ENCODE results near the gene IDUA.
A peak's percentile ranks its signal among the peaks of the same experiment; 100 is the strongest.
"Not testable (repeated sequence)": the region's sequence is repeated elsewhere in the genome, so short reads cannot be mapped to it uniquely, and the experiment has no call there.

Gene IDUA

DNA sequence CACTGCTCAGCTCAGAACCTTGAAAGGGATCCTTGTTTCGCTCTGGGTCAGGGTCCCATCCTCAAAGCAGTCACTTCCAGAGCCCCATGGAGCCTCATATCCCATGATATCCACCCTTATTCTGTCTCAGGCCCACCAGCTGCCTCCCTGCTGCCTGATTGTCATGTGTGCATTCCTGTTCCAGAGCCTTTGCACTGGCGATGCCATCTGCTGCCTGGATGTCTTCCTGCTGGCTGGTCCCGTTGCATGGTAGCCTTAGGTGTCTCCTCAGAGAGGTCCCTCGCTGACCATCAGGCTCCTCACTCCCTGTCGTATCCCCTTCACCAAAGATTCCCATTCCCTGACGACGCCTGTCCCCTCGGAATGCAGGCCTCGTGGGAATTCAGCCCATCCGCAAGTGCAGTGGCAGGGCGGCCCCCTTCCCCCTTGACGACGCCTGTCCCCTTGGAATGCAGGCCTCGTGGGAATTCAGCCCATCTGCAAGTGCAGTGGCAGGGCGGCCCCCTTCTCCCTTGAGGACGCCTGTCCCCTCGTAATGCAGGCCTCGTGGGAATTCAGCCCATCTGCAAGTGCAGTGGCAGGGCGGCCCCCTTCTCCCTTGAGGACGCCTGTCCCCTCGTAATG lies 12.5 kb downstream of the IDUA start:
- DNase-seq (ENCODE audit: low read depth in 1 of 2, low spot score in 1 of 2): not testable (repeated sequence)

DNA sequence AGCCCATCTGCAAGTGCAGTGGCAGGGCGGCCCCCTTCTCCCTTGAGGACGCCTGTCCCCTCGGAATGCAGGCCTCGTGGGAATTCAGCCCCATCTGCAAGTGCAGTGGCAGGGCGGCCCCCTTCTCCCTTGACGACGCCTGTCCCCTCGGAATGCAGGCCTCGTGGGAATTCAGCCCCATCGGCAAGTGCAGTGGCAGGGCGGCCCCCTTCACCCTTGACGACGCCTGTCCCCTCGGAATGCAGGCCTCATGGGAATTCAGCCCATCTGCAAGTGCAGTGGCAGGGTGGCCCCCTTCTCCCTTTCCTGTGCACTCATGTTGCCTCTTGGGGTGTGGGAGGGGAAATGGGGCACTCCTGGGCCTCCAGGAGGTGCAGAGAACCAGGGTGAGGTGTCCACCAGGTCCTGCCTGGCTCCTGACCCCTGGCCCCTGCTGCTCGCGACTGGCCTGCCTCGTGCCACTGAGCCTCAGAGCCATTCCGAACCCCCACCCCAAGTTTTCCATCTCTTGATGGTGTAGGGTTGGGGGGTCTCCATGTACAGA lies 13.1 kb downstream of the IDUA start:
- no peak for DNase-seq (ENCODE audit: low read depth in 1 of 2, low spot score in 1 of 2)

DNA sequence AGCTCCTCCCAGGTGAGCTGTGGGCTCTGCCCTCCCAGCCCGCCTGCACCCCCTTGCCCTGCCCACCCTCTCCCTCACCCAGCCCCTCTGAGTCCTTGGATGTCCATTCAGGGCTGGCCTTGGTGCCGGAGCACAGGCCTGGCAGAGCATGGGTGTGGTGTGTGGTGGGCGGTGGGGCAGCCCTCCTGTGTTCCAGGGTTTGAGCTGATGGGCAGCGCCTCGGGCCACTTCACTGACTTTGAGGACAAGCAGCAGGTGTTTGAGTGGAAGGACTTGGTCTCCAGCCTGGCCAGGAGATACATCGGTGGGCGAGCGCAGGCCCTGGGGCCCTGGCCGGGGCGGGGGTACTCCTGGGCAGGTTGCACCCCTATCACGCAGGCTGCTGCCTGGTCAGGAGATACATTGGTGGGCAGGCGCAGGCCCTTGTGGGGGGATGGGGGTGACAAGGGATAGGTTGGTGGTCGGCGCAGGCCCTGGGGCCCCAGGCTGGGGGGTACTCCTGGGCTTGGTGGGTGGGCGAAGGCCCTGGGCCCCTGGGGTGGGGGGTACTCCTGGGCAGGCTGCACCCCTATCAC lies 13.9 kb downstream of the IDUA start:
- DNase-seq (ENCODE audit: low read depth in 1 of 2, low spot score in 1 of 2): no peak

DNA sequence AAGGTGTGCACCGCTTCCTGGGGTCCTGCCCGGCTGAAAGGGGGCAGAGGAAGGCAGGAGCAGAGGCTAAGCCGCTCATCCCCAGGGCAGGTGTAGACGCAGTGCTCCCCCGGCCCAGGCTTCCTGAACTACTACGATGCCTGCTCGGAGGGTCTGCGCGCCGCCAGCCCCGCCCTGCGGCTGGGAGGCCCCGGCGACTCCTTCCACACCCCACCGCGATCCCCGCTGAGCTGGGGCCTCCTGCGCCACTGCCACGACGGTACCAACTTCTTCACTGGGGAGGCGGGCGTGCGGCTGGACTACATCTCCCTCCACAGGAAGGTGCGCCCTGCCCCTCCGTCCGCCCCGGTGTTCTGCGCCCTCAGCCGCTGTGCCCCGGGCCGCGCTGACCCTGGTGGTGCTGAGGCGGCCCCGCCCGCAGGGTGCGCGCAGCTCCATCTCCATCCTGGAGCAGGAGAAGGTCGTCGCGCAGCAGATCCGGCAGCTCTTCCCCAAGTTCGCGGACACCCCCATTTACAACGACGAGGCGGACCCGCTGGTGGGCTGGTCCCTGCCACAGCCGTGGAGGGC lies 14.8 kb downstream of the IDUA start:
- DNase-seq (ENCODE audit: low read depth in 1 of 2, low spot score in 1 of 2): no peak

DNA sequence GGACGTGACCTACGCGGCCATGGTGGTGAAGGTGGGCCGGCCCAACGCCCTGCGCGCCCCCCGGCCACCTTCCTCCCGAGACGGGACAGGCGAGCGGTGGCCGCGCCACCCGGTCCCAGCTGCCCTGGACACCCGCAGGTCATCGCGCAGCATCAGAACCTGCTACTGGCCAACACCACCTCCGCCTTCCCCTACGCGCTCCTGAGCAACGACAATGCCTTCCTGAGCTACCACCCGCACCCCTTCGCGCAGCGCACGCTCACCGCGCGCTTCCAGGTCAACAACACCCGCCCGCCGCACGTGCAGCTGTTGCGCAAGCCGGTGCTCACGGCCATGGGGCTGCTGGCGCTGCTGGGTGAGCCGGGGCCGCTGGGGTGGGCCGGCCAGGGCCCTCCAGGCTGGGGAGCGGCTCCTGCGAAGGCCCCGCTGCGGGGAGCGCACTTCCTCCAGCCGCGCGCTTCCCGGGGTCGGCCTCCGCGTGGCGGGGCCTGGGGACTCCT lies 15.3 kb downstream of the IDUA start:
- no peak for DNase-seq (ENCODE audit: low read depth in 1 of 2, low spot score in 1 of 2)

DNA sequence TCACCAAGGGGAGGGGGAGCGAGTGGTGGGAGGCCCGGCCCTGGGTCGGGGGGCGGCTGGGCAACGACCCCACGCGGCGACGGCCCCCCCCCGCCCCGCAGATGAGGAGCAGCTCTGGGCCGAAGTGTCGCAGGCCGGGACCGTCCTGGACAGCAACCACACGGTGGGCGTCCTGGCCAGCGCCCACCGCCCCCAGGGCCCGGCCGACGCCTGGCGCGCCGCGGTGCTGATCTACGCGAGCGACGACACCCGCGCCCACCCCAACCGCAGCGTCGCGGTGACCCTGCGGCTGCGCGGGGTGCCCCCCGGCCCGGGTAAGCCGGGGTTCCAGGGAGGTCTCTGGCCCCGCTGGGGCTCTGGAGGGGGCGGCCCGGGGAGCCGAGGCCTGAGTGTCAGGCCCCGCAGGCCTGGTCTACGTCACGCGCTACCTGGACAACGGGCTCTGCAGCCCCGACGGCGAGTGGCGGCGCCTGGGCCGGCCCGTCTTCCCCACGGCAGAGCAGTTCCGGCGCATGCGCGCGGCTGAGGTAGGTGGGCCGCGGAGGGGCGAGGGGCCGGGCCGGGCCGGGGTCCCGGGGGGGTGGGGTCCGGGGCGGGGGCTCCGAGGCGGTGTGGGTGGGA lies 15.9 kb downstream of the IDUA start:
- DNase-seq (ENCODE audit: low read depth in 1 of 2, low spot score in 1 of 2): no peak

DNA sequence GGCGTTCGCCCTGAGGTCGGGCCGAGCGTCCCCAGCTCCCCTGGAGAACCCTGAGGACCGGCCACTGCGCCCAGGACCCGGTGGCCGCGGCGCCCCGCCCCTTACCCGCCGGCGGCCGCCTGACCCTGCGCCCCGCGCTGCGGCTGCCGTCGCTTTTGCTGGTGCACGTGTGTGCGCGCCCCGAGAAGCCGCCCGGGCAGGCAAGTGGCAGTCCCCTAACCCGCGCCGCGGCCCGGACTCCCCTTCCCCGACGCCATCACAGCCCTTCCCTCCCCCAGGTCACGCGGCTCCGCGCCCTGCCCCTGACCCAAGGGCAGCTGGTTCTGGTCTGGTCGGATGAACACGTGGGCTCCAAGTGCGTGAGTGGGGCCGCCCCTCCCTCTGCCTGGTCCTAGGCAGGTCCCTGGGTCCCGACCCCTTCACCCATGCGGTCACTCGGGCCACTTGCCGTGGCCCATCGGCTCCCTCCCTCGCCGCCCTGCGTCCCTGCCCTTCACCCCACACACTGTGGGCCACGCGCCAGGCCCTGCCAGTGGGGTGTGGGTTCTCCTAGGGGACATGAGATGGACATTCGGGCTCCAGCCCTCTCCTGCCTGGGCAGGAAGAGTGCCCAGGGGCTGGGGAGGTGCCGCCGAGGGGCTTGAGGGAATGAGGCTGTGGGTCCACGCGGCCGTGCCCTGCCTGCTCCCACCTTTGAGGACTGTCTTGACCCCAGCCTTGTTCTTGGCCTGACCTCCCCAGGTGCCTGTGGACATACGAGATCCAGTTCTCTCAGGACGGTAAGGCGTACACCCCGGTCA lies 16.6 kb downstream of the IDUA start:
- DNase-seq (ENCODE audit: low read depth in 1 of 2, low spot score in 1 of 2): no peak

DNA sequence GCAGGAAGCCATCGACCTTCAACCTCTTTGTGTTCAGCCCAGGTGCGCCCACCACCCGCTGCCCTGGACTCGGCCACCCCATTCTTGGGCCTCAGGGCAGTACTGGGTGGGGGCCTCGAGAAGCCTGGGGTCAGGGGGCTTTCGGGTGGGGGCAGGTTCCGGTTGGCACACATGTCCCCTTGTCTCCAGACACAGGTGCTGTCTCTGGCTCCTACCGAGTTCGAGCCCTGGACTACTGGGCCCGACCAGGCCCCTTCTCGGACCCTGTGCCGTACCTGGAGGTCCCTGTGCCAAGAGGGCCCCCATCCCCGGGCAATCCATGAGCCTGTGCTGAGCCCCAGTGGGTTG lies 17.2 kb downstream of the IDUA start:
- no peak for DNase-seq (ENCODE audit: low read depth in 1 of 2, low spot score in 1 of 2)

DNA sequence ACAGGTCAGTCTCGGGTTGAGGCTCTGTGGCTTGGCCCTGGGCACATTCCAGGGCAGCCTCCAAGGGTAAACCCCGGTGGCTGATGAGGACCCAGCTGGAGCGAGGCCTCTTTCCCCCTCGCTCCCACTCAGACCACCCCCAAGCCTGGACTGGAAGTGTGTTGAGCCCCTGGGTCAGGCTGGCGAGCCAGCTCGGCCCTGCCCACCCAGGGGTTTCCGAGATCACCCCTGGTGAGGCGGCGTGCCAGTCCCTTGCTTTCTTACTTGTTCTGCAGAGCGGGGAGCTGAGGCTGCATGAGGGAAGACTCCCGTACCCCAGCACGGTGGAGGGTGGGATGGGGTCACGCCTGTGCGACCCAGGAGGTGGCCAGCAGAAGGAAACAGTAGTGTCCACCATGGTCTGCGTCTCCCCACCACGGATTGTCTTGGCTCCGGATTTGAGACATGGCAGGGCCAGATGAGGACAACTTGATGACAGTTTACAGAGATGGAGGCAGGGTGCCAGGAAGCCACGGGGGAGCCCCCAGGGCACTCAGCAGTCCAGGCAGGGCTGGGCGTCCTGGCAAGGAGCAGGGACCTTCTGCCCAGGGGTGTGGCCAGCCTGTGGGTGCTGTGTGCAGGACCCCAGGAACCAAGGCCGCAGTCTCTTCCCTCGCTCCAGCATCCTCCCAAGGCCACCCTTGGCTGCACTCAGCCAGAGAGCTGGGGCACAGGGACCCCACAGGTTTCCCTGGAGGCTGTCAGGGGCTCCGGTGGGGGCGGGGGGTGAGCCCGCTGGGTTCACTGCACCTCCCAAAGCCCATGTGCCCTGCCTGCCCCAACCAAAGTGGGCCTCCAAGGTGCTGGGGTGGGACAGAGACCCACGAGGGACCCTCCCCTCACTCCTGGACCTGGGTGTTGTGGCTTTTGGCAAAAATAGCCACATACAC lies 18.0 kb downstream of the IDUA start:
- DNase-seq (ENCODE audit: low read depth in 1 of 2, low spot score in 1 of 2): no peak

DNA sequence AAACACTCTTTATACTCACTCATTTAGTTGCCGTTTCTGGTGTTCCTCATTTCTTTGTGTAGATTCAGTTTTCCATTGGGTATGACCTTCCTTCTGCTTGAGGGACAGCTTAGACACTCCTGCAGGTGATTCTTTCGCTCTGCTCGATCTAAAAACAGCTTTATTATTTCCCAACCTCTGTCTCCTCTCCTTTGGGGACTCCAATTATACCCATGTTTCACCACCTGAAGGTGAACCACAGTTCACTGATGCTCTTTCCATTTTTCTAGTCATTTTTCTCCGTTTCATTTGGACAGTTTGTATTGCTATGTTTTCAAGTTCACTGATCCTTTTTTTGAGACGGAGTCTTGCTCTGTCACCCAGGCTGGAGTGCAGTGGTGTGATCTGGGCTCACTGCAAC lies 20.0 kb downstream of the IDUA start:
- no peak for DNase-seq (ENCODE audit: low read depth in 1 of 2, low spot score in 1 of 2)

DNA sequence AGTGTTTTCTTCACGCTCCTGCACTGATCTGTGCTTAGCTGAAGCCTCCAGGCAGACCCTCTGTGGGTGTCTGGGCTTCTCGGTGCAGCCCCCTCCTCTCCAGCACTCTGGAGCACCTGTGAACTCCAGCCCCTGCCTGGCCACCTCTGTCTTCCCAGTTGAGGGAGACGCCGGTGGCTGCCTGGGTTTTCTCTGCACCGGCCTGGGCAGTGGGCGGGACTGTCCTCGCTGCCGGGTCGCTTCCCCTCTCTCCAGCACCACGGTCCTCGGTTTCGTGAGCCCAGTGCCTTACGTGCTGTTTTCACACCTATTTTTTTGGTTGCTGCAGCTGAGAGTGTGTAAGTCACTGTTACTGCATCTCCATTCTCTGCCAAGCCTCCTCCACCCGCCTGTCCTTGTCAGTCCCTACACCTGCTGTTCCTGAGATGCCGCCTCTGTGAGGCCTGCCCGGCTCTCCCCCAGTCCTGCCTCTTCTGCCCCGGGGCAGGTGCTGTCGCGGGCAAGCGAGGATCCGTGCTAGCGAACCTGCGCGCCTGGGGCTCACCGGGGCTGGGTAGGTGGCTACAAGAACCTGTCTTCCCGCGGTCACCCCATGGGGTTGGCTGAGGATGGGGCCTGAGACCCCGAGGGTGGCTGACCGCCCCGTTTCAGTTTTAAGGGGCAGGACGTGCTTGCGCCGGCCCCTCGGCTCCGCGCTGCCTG lies 22.1 kb downstream of the IDUA start:
- DNase-seq (ENCODE audit: low read depth in 1 of 2, low spot score in 1 of 2): peak in 1 of 2 donors; percentile 19

DNA sequence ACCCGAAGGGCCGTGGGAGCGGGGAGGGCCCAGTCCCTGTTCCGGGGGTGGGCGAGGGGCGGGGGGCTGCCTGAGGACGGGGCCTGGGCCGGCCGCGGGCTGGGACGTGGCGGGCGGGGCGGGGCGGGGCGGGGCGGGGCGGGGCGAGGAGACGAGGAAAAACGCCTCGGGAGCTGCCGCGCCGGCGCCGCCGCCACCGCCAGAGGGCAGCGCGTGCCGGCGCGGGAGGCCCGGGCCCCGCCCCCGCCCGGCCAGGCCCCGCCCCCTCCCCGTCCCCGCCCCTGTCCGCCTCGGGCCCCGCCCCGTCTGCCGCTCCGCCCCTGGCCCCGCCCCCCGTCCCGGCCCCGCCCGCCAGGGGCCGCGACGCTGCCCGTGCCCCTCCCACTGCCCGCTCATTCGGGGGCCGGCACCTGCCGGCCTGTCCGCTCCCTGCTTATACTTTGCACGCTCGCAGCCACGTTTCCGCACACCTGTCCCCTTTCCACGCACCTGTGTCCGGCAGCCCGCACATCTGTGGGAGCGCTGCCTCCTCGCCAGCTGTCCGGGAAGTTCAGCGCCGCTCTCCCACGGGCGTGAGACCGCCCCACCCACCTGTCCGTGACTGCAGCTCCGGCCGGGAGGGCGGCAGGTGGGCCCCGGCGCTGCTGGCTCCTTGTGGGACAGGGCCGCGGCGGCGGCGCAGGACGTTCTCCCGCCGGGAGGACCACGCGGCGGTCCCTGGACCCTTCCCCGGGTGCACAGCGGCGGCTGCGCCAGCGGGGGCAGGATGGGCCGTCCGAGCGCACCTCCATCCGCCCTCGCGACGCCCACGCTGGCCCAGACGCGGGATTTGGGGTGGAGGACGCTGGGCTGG lies 22.9 kb downstream of the IDUA start:
- peak; percentile 52 to 76 for DNase-seq (ENCODE audit: low read depth in 1 of 2, low spot score in 1 of 2)

DNA sequence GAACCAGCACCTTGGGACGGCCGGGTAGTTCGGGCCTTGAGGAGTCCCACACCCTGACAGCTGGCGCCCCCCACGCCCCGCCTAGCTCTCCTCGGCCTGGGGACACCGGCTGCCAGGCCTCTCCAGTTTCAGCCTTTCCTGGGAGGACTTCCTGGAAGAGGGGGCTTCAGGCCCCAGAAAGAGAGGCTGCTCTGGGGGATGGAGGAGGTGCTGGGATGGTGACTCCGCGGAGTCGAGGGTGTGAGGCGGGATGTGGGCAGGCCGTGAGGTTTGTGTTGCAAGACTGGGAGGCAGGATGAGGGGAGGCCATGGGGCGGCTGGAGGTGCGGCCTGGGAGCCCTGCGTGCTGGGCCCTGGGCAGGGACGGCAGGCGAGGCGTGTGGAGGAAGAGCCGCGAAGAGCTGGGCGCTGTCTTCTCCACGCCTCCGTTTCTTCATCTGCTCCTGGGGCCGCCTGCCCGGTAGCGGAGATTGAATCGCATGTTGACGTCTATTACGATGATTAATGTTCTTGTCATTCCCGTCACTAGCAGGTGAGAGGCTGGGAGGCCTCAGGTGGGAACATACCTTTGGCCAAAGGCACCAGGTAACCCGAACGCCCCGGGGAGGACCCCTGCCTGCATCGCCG lies 23.7 kb downstream of the IDUA start:
- peak; percentile 36 to 45 for DNase-seq (ENCODE audit: low read depth in 1 of 2, low spot score in 1 of 2)

DNA sequence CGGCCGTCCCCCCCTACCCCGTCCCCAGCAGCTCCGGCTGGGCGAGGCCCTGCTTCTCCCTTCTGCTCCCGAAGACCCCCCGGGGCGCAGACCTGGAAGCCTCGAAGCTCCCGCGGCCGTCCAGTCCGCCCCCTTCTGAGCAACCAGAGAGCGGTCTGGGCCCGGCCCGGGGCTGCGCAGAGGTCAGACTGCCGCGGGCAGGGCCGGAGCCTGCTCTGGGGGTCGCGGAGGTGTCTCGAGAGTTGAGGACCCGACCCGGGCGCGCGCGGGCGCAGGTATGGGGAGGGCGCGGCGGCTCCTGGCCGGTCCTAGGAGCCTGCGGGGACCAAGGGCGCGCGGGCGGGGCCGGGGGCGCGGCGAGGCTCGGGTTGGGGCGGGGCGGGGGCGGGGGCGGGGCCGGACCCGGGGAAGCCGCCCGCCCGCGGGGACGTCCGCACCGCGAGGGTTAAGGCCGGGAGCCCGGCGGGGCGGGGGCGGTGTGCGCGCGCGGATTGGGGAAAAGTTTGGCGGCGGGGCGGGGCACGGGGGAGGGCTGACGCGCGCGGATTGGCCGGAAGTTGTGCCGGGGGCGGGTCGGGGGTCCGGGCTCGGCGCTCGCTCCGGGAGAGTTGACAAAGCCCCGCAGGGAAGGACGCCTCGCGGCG lies 24.3 kb downstream of the IDUA start, which contains the start of gene FGFRL1:
FGFRL1 (plus strand) TSS at position 605 of the 644 bp plus-strand sequence. CDS start 860 bp downstream, outside the sequence.
- peak; percentile 86 to 91 for DNase-seq (ENCODE audit: low read depth in 1 of 2, low spot score in 1 of 2)

DNA sequence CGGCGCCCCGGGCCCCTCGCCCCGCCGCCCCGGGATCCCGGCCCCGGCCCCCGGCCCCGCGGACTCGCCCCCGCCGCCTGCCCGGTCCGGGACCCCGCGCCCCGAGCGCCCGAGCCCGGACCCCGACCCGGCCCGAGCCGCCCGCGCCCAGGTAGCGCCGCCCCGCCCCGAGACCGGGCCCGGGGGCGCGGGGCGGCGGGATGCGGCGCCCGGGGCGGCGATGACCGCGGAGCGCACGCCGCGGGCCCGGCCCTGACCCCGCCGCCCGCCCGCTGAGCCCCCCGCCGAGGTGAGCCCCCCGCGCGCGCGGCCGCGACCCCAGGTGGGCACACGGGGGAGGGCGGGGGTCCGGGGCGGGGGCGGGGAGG lies 24.8 kb downstream of the IDUA start:
- DNase-seq (ENCODE audit: low read depth in 1 of 2, low spot score in 1 of 2): no peak

DNA sequence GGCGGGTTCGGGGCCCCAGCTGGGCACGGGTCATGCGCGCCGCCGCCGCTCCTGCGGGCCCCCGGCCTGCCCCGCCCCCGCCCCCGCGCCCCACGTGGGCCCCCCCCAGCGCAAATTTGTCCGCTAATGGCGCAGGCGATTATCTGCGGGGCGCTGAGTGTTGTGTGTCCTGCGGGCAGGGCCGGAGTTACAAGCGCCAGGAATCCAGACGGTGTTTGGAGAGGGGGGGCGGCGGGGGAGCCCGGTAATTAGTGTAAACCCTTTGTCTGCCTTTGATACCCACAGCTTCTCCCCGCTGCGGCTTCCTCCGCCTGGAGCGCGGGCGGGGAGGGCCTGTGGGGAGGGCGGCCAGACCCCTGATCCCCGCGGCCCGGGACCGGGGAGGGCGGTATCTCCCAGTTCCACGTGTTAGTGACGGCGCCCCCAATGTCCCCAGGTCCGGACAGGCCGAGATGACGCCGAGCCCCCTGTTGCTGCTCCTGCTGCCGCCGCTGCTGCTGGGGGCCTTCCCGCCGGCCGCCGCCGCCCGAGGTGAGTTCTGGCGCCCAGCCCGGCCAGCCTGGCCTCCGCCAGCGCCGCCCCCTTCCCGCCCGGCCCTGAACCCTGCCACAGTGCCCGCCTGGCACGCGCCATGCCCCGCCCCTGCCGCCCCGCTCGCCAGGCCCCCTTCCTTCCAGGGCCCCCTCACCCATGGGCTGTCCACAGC lies 25.3 kb downstream of the IDUA start:
- no peak for DNase-seq (ENCODE audit: low read depth in 1 of 2, low spot score in 1 of 2)

All from activated T-helper 1 cell treated with anti-CD3 and anti-CD28 coated beads, Interleukin-2, amount 50 U/mL, for 16 hours (primary cell).